ENCODE data around the gene SSH2. TPM values are rescaled to one million over a fixed set of nuclear protein-coding genes. Genes with fewer than 3 reads are reported as not detected.
"Not testable (repeated sequence)": the region's sequence is repeated elsewhere in the genome, so short reads cannot be mapped to it uniquely, and the experiment has no call there.

The SSH2 gene
- total RNA-seq, 2 experiments from 2014 or later, result 37.5 to 43.5 TPM

- no peaks in the 10 kb centered on the region for H3K27me3 Mint-ChIP-seq
- POLR2A ChIA-PET, result interaction anchor here (0.9 to 1.8 kb wide), 2 partner anchors 10 to 106 kb away, joined by 3 to 6 read pairs; no protein-coding TSS in a partner anchor
- peaks cover 4% of the 10 kb centered on the region for H3K4me1 Mint-ChIP-seq (ENCODE audit: low read depth)
- H3K9me3 Mint-ChIP-seq, result no peaks in the 10 kb centered on the region
- no peak overlapping the region for H3K27ac Mint-ChIP-seq
- H3K4me3 Mint-ChIP-seq, result no peak overlapping the region
- no peak for DNase-seq
- H3K36me3 Mint-ChIP-seq (ENCODE audit: low read depth), result peaks cover 20% of the 10 kb centered on the region
- CTCF ChIA-PET, result interaction anchor here (0.6 to 3.7 kb wide), 7 partner anchors 14 to 277 kb away, joined by 3 to 23 read pairs (median 4); no protein-coding TSS in a partner anchor
- ATAC-seq, result no peak
- no peak for TF ChIP-seq CTCF (IDR thresholded peaks at IDR 0.05)
- intact Hi-C loops (cut with micrococcal nuclease), result no loop called here
These were observed 275.9 kb downstream of the SSH2 start for GRCh38 chr17:29653995-29654714.

GRCh38 chr17:29652976-29653375 is 277.1 kb downstream of the SSH2 start:
- DNase-seq (no peak), ATAC-seq (no peak)
- TF ChIP-seq CTCF (IDR thresholded peaks at IDR 0.05), result no peak
- peaks cover 23% of the 10 kb centered on the region for H3K36me3 Mint-ChIP-seq (ENCODE audit: low read depth)
- ChIA-PET POLR2A (interaction anchor here (0.7 kb wide), 1 partner anchor 10 kb away, joined by 3 read pairs; no protein-coding TSS in a partner anchor), CTCF (interaction anchor here (1.1 to 3.7 kb wide), 5 partner anchors 9 to 278 kb away, joined by 4 to 23 read pairs (median 5); no protein-coding TSS in a partner anchor)
- intact Hi-C loops (cut with micrococcal nuclease), result no loop called here
- no peak overlapping the region for H3K27ac Mint-ChIP-seq
- H3K4me1 Mint-ChIP-seq (ENCODE audit: low read depth), result no peaks in the 10 kb centered on the region
- no peak overlapping the region for H3K4me3 Mint-ChIP-seq
- H3K27me3 Mint-ChIP-seq, result no peaks in the 10 kb centered on the region
- no peaks in the 10 kb centered on the region for H3K9me3 Mint-ChIP-seq

DNA sequence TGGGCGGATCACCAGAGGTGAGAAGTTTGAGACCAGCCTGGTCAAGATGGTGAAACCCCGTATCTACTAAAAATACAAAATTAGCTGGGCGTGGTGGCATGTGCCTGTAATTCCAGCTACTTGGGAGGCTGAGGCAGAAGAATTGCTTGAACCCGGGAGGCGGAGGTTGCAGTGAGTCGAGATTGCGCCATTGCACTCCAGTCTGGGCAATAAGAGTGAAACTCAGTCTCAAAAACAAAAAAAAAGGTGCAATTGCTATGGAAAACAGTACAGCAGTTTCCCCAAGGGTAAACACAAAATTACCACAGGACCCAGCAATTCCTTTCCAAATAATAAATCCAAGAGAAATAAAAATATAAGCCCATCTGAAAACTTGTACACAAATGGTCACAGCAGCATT is 278.1 kb downstream of the SSH2 start:
- POLR2A ChIA-PET; intact Hi-C loops (cut with micrococcal nuclease); DNase-seq; H3K27ac Mint-ChIP-seq; H3K9me3 Mint-ChIP-seq; ATAC-seq; H3K27me3 Mint-ChIP-seq; H3K4me3 Mint-ChIP-seq; H3K4me1 Mint-ChIP-seq (ENCODE audit: low read depth): not testable (repeated sequence)
- H3K36me3 Mint-ChIP-seq (ENCODE audit: low read depth), result peaks cover 23% of the 10 kb centered on the region
- CTCF ChIA-PET, result interaction anchor here (0.7 to 1.5 kb wide), 2 partner anchors 9 to 58 kb away, joined by 3 to 5 read pairs; no protein-coding TSS in a partner anchor

GRCh38 chr17:29650396-29650795 is 279.6 kb downstream of the SSH2 start:
- POLR2A ChIA-PET, result no interaction called here
- intact Hi-C loops (cut with micrococcal nuclease), result no loop called here

DNA sequence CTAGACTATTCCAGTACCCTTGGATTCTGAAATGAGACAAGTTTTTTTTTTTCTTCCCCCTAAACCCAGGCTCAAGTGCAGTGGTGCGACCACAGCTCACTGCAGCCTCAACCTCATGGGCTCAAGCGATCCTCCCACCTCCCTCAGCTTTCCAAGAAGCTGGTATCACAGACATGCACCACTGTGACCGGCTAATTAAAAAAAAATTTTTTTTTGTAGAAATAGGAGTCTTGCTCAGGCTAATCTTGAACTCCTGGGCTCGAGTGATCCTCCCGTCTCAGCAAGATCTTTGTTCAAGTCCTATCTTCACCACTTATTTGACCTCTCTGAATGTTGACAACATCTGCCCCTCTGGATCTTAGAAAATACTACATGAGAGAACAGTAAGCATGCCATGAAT is 280.7 kb downstream of the SSH2 start:
- ChIA-PET CTCF (interaction anchor here (0.7 kb wide), 1 partner anchor 10 kb away, joined by 3 read pairs; no protein-coding TSS in a partner anchor), POLR2A (no interaction called here)
- Mint-ChIP-seq H3K36me3 (ENCODE audit: low read depth) (peaks cover 22% of the 10 kb centered on the region), H3K27ac (no peak overlapping the region), H3K4me1 (ENCODE audit: low read depth) (peaks cover 17% of the 10 kb centered on the region), H3K9me3 (no peaks in the 10 kb centered on the region), H3K27me3 (no peaks in the 10 kb centered on the region), H3K4me3 (no peak overlapping the region)
- intact Hi-C loops (cut with micrococcal nuclease), result no loop called here
- DNase-seq, result no peak
- TF ChIP-seq CTCF (IDR thresholded peaks at IDR 0.05), result no peak
- ATAC-seq, result no peak

More at GRCh38 chr17:29650396-29650795, 279.6 kb downstream of the SSH2 start:
- DNase-seq (no peak), ATAC-seq (no peak)
- Mint-ChIP-seq H3K4me3 (no peak overlapping the region), H3K9me3 (no peaks in the 10 kb centered on the region), H3K27me3 (no peaks in the 10 kb centered on the region), H3K36me3 (ENCODE audit: low read depth) (peaks cover 15% of the 10 kb centered on the region), H3K4me1 (ENCODE audit: low read depth) (peaks cover 9% of the 10 kb centered on the region), H3K27ac (no peak overlapping the region)
- CTCF ChIA-PET, result no interaction called here
- no peak for TF ChIP-seq CTCF (IDR thresholded peaks at IDR 0.05)
